HG03280 (cell line): ENCODE data around the gene NKD1.

Experiments
- ATAC-seq: cut with Tn5 transposase; IDR thresholded peaks from one replicate; pipeline ENCODE4 v1.9.1; 2021; ENCODE audit warnings: mild to moderate bottlenecking, moderate library complexity; ENCODE audit not compliant: unreplicated experiment

Gene NKD1

GRCh38 chr16:50555952-50556673, 7.9 kb downstream of the NKD1 start:
- no peak for ATAC-seq

GRCh38 chr16:50557046-50557445, 8.8 kb downstream of the NKD1 start:
- ATAC-seq, result no peak

- ATAC-seq, result no peak
Observed at GRCh38 chr16:50558913-50559312, 10.7 kb downstream of the NKD1 start.

GRCh38 chr16:50559342-50559741, 11.1 kb downstream of the NKD1 start:
- ATAC-seq, result no peak

- no peak for ATAC-seq
Observed at GRCh38 chr16:50559804-50560514, 11.8 kb downstream of the NKD1 start.

GRCh38 chr16:50560903-50561863, 13.0 kb downstream of the NKD1 start:
- no peak for ATAC-seq

- ATAC-seq, result no peak
Observed at GRCh38 chr16:50562657-50563056, 14.5 kb downstream of the NKD1 start.

- ATAC-seq, result no peak
Observed at GRCh38 chr16:50563989-50564388, 15.8 kb downstream of the NKD1 start.

GRCh38 chr16:50565428-50565827, 17.2 kb downstream of the NKD1 start:
- ATAC-seq, result no peak

GRCh38 chr16:50566014-50566962, 18.1 kb downstream of the NKD1 start:
- no peak for ATAC-seq

- no peak for ATAC-seq
Observed at GRCh38 chr16:50567651-50568050, 19.5 kb downstream of the NKD1 start.

GRCh38 chr16:50568187-50568815, 20.1 kb downstream of the NKD1 start:
- ATAC-seq, result no peak

GRCh38 chr16:50570354-50570753, 22.2 kb downstream of the NKD1 start:
- no peak for ATAC-seq

GRCh38 chr16:50570808-50571598, 22.8 kb downstream of the NKD1 start:
- no peak for ATAC-seq

GRCh38 chr16:50571786-50572185, 23.6 kb downstream of the NKD1 start:
- no peak for ATAC-seq

- no peak for ATAC-seq
Observed at GRCh38 chr16:50572700-50573099, 24.5 kb downstream of the NKD1 start.

- no peak for ATAC-seq
Observed at GRCh38 chr16:50573279-50573678, 25.1 kb downstream of the NKD1 start.

- ATAC-seq, result no peak
Observed at GRCh38 chr16:50573947-50574744, 25.9 kb downstream of the NKD1 start.
